ENCODE measurements around the gene HAUS7.

Gene HAUS7

DNA sequence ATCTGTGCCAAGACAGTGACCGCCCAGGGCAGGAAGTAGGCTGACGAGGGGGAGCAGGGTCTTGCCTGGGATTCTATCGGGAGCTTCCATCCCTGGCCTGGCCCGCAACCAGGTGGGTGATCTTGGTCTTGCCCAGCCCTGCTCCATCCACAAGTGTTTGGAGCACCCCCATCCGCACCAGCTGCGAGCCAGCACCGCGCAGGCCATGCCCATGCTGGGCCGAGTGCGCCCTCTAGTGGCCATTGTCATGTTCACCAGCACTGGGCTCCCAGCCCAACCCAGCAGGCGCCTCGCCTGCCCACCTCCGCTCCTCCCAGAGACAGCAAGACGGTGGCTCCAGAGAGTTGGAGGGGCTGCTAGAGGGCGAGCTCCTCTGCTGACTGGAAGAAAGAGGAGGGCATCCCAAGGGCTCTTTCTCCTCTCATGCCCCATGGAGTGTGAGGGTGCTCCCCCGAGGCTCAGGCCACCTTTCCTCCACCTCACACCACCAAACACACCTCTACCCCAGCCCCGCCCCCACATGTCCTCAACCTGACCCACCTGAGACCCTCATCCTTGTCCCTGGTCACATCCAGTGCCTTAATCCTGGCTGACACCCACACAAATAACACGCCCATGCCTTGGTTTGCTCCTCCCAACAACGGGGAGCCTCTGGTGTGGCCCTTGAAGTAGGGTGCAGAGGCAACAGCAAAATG, 37.3 kb upstream of the HAUS7 start:
- H2AFZ ChIP-seq (ENCODE audit: low read depth, low read length), result no peak overlapping the region
- no peaks in the 10 kb centered on the region for H3K4me1 ChIP-seq (ENCODE audit: insufficient read depth, low read length)
- no peaks in the 10 kb centered on the region for H3K36me3 ChIP-seq (ENCODE audit: insufficient read depth, low read length)
- no peak overlapping the region for H3K4me3 ChIP-seq (ENCODE audit: low read length)
- no peaks in the 10 kb centered on the region for H3K9me3 ChIP-seq (ENCODE audit: low read length)
- peaks cover 16% of the 10 kb centered on the region for H3K27me3 ChIP-seq (ENCODE audit: insufficient read depth, low read length)

DNA sequence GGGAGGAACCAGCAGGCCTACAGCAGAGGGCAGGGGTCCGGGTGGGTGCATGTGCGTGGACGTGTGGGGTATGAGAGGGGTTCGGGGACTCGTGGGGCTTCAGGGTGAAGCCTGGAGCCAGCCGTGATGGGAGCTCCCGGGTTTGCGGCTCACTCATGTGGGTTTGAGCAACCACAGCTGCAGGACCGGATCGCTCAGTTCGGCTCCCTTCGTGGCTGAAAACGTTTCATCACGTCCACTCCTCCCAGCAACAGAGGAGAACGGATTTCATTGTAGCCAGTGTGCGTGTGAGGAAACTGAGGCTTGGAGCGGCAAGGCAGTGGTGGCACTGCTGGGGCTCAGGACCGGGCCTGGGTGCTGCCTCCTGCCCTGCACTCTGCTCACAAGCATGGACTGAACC, 35.0 kb upstream of the HAUS7 start:
- Histone ChIP-seq H3K9me3 (ENCODE audit: low read length) (no peaks in the 10 kb centered on the region), H3K36me3 (ENCODE audit: insufficient read depth, low read length) (no peaks in the 10 kb centered on the region), H2AFZ (ENCODE audit: low read depth, low read length) (no peak overlapping the region), H3K4me3 (ENCODE audit: low read length) (no peak overlapping the region), H3K27me3 (ENCODE audit: insufficient read depth, low read length) (peaks cover 8% of the 10 kb centered on the region), H3K4me1 (ENCODE audit: insufficient read depth, low read length) (no peaks in the 10 kb centered on the region)

- Histone ChIP-seq H3K36me3 (ENCODE audit: insufficient read depth, low read length) (no peaks in the 10 kb centered on the region), H3K4me3 (ENCODE audit: low read length) (no peak overlapping the region), H3K27me3 (ENCODE audit: insufficient read depth, low read length) (peaks cover 6% of the 10 kb centered on the region), H3K9me3 (ENCODE audit: low read length) (no peaks in the 10 kb centered on the region), H3K4me1 (ENCODE audit: insufficient read depth, low read length) (no peaks in the 10 kb centered on the region), H2AFZ (ENCODE audit: low read depth, low read length) (no peak overlapping the region)
Measured at GRCh38 chrX:153504445-153505016, 34.2 kb upstream of the HAUS7 start.

DNA sequence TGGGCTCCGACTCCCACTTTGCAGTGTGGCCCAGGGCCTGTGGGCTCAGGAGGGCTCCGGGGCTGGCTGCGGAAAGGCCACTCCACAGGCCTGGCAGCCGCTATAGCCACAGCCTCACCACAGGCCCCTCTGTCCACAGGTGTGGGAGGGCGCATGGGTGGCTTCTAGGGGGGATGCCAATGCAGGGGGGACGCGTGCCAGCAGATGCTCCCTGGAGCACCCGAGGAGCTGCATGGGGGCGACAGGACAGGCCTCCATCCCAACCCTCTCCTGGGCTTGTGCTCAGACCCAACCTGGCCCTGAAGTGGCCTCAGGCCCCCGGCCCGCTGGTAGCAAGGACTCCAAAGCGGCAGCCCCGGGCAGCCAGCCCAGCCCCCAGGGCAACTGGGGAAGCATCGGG, 32.4 kb upstream of the HAUS7 start:
- Histone ChIP-seq H3K4me1 (ENCODE audit: insufficient read depth, low read length) (no peaks in the 10 kb centered on the region), H2AFZ (ENCODE audit: low read depth, low read length) (no peak overlapping the region), H3K27me3 (ENCODE audit: insufficient read depth, low read length) (peaks cover 6% of the 10 kb centered on the region), H3K4me3 (ENCODE audit: low read length) (no peak overlapping the region), H3K36me3 (ENCODE audit: insufficient read depth, low read length) (no peaks in the 10 kb centered on the region), H3K9me3 (ENCODE audit: low read length) (no peaks in the 10 kb centered on the region)

GRCh38 chrX:153502131-153502530, 31.8 kb upstream of the HAUS7 start:
- Histone ChIP-seq H3K9me3 (ENCODE audit: low read length) (no peaks in the 10 kb centered on the region), H2AFZ (ENCODE audit: low read depth, low read length) (no peak overlapping the region), H3K4me3 (ENCODE audit: low read length) (no peak overlapping the region), H3K27me3 (ENCODE audit: insufficient read depth, low read length) (peaks cover 6% of the 10 kb centered on the region), H3K36me3 (ENCODE audit: insufficient read depth, low read length) (no peaks in the 10 kb centered on the region), H3K4me1 (ENCODE audit: insufficient read depth, low read length) (no peaks in the 10 kb centered on the region)

- Histone ChIP-seq H3K9me3 (ENCODE audit: low read length) (no peaks in the 10 kb centered on the region), H3K27me3 (ENCODE audit: insufficient read depth, low read length) (peaks cover under 1% of the 10 kb centered on the region), H2AFZ (ENCODE audit: low read depth, low read length) (no peak overlapping the region), H3K4me1 (ENCODE audit: insufficient read depth, low read length) (no peaks in the 10 kb centered on the region), H3K4me3 (ENCODE audit: low read length) (no peak overlapping the region), H3K36me3 (ENCODE audit: insufficient read depth, low read length) (no peaks in the 10 kb centered on the region)
Measured at GRCh38 chrX:153501530-153501929, 31.2 kb upstream of the HAUS7 start.

DNA sequence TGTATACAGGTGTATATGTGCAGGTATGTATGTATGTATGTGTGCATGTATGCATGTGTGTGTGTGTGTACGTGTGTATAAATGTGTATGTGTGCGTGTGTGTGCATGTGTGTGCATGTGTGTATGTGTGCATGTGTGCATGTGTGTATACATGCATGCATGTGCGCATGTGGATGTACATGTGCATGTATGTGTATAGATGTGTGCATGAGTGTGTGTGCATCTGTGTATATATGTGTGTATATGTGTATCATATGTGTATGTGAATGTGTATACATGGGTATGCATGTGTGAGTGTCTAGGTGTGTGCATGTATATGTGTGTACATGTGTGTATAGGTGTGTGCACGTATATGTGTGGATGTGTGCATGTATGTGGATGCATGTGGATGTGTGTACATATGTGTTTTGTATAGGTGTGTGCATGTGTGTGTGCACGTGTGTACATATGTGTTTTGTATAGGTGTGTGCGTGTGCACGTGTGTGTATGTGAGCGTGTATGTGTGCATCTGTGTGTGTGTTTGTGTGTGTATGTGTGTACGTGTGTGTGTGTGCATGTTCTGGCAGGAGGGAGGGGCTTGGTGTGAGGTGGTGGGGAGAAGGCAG, 30.4 kb upstream of the HAUS7 start:
- Histone ChIP-seq H3K36me3 (ENCODE audit: insufficient read depth, low read length) (no peaks in the 10 kb centered on the region), H3K4me3 (ENCODE audit: low read length) (no peak overlapping the region), H3K9me3 (ENCODE audit: low read length) (no peaks in the 10 kb centered on the region), H3K4me1 (ENCODE audit: insufficient read depth, low read length) (no peaks in the 10 kb centered on the region), H3K27me3 (ENCODE audit: insufficient read depth, low read length) (no peaks in the 10 kb centered on the region), H2AFZ (ENCODE audit: low read depth, low read length) (no peak overlapping the region)

DNA sequence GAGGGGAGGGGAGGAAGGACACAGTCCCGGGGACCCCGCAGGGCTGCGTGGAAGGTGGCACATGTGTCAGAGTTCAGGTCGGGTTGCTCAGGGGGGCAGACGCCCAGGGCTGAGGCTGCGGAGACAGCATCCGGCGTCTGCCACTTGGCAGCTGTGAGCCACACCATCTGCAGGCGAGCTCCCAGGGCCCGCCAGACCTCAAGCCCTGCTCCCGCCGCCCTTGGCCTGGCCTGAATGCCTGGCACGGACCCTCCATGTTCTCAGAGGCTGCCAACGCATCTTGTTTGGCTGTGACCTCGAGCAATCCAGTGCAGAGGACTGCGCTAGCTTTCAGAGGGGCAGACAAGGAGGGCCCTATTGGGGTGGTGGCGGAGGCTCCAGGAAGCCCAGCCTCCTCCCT, 29.5 kb upstream of the HAUS7 start:
- no peaks in the 10 kb centered on the region for H3K4me1 ChIP-seq (ENCODE audit: insufficient read depth, low read length)
- no peaks in the 10 kb centered on the region for H3K36me3 ChIP-seq (ENCODE audit: insufficient read depth, low read length)
- H3K4me3 ChIP-seq (ENCODE audit: low read length), result no peak overlapping the region
- H3K27me3 ChIP-seq (ENCODE audit: insufficient read depth, low read length), result peaks cover 4% of the 10 kb centered on the region
- no peaks in the 10 kb centered on the region for H3K9me3 ChIP-seq (ENCODE audit: low read length)
- no peak overlapping the region for H2AFZ ChIP-seq (ENCODE audit: low read depth, low read length)

DNA sequence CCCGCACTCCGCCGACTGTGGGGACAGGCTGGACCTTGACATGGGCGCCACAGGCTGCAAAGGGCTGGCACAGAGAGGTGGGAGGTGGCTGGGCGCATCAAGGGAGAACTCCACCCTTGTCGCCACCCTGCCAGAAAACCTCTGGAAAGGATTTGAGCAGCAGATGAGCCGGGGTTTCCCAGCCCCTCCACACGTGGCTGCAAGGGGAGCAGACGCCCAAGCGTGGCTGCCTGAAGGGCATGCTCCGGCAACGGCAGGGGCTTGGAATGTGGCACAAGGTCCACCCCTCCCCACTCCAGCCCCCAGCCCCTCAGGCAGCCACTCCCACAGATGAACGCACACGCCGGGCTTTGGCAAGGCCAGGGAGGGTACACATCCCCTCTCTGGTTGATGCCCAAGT, 29.0 kb upstream of the HAUS7 start:
- Histone ChIP-seq H2AFZ (ENCODE audit: low read depth, low read length) (no peak overlapping the region), H3K36me3 (ENCODE audit: insufficient read depth, low read length) (no peaks in the 10 kb centered on the region), H3K9me3 (ENCODE audit: low read length) (no peaks in the 10 kb centered on the region), H3K4me1 (ENCODE audit: insufficient read depth, low read length) (no peaks in the 10 kb centered on the region), H3K4me3 (ENCODE audit: low read length) (no peak overlapping the region), H3K27me3 (ENCODE audit: insufficient read depth, low read length) (peaks cover 4% of the 10 kb centered on the region)

DNA sequence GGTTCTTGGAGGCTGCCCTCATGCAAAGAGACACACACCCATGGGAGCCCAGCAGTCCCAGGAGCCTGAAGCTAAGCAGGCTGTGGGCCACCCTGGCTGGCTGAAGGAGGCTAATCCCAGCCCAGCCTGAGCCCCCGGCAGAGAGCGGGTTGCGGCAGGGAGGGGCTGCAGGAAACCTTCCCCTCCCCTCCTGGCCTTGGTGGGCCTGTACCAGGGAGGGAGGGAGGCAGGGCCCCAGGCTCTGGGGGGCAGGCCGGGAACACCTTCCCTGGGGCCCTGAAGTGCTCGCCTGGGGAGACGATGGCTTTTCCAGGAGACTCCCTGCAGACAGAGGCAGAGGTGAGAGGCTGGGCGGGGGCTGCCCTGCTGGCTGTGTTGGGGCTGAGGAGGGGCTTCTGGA, 28.1 kb upstream of the HAUS7 start:
- Histone ChIP-seq H3K9me3 (ENCODE audit: low read length) (no peaks in the 10 kb centered on the region), H3K36me3 (ENCODE audit: insufficient read depth, low read length) (no peaks in the 10 kb centered on the region), H2AFZ (ENCODE audit: low read depth, low read length) (no peak overlapping the region), H3K4me3 (ENCODE audit: low read length) (no peak overlapping the region), H3K4me1 (ENCODE audit: insufficient read depth, low read length) (no peaks in the 10 kb centered on the region), H3K27me3 (ENCODE audit: insufficient read depth, low read length) (peaks cover 5% of the 10 kb centered on the region)

DNA sequence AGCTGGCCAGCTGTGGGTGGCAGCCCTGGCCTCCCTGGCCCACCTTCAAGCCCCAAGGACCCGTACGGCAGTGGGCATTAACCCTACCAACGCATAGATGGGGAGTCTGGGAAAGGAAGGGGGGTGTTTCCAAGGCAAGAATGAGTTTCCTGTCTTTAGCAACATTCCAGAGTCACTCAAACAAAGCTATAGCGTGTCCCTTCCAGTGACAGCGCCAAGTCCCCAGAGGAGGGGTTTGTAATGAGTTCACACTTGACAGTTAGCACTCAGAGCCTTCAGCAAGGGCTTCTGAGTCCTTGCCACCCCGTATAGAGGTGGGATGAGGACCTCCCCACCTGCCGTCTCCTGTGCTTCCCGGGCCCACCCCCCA, 26.2 kb upstream of the HAUS7 start:
- Histone ChIP-seq H2AFZ (ENCODE audit: low read depth, low read length) (no peak overlapping the region), H3K27me3 (ENCODE audit: insufficient read depth, low read length) (peaks cover 11% of the 10 kb centered on the region), H3K36me3 (ENCODE audit: insufficient read depth, low read length) (no peaks in the 10 kb centered on the region), H3K9me3 (ENCODE audit: low read length) (no peaks in the 10 kb centered on the region), H3K4me3 (ENCODE audit: low read length) (no peak overlapping the region), H3K4me1 (ENCODE audit: insufficient read depth, low read length) (peaks cover 3% of the 10 kb centered on the region)

DNA sequence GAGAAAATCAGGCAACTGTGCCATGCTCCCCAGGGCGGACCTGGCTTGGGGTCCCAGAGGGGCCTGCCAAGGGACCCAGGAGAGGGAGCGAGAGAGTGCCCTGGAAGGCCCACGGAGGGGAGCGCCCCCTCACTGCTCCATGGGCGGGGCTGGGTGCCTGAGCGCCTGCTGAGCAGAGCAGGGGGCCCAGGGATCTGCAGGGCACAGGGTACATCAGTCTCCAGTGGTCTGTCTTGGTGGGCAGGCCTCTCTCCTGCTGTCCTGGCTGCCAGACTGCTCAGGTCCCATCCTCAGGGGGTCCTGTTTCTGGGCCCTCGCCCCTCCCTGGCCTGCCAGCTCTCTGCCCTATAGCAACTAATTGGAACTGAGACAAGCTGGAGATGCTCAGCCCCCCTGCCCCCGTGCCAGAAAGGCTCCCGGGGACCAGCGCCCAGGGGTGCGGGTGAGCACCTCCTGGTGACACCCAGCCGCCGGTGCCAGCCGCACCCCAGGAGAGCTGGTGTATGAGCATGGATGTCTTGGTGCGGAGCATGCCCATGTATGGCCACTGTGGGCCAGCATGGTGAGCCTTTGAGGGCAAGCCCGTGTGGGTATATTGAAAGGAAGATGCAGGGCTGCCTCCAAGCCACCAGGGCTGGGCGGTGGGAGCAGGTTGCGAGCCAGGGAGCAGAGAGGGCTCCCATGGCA, 25.7 kb upstream of the HAUS7 start:
- Histone ChIP-seq H2AFZ (ENCODE audit: low read depth, low read length) (no peak overlapping the region), H3K27me3 (ENCODE audit: insufficient read depth, low read length) (peaks cover 11% of the 10 kb centered on the region), H3K36me3 (ENCODE audit: insufficient read depth, low read length) (no peaks in the 10 kb centered on the region), H3K9me3 (ENCODE audit: low read length) (no peaks in the 10 kb centered on the region), H3K4me1 (ENCODE audit: insufficient read depth, low read length) (peaks cover 5% of the 10 kb centered on the region), H3K4me3 (ENCODE audit: low read length) (no peak overlapping the region)

DNA sequence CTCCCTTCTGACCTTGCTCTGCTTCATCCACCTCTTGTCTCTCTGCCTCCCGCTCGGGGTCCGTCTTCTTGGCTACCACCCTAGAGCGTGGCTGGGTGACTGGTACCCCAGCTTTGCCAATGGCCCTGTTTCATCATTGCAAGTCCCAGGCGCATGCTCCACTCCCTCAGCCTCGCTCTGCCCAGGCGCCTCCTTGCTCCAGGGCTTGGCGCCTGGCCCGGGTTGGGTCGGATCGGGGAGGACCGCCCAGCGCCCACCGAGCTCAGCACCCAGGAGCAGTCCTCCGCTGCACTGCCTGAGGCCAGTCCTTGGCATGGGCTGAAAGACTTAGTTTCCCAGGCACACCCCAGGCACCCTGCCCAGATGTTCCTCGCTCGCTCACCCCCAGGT, 25.0 kb upstream of the HAUS7 start:
- H3K27me3 ChIP-seq (ENCODE audit: insufficient read depth, low read length), result peaks cover 11% of the 10 kb centered on the region
- H3K9me3 ChIP-seq (ENCODE audit: low read length), result no peaks in the 10 kb centered on the region
- no peaks in the 10 kb centered on the region for H3K36me3 ChIP-seq (ENCODE audit: insufficient read depth, low read length)
- H3K4me3 ChIP-seq (ENCODE audit: low read length), result no peak overlapping the region
- no peak overlapping the region for H2AFZ ChIP-seq (ENCODE audit: low read depth, low read length)
- H3K4me1 ChIP-seq (ENCODE audit: insufficient read depth, low read length), result peaks cover 5% of the 10 kb centered on the region

Data from neuron (in vitro differentiated cells).